SK-N-SH (cell line): ENCODE results near the gene CREB5.

ENCODE experiments used
- CHD2 ChIP-seq: fragments of 150-350 bp; IDR thresholded peaks from 2 replicates; pipeline ENCODE4 v1.6.1; 2018; ENCODE audit warnings: low read length; ENCODE audit not compliant: partially characterized antibody
- TF ChIP-seq, protein P1 (sequence below): fragments of 200-600 bp; sonication (generic); IDR thresholded peaks from 2 replicates; pipeline ENCODE4 v1.6.1; 2017; ENCODE audit warnings: antibody characterized with exemption, mild to moderate bottlenecking, moderate library complexity
- TF ChIP-seq, protein P2 (sequence below): IDR thresholded peaks from 2 replicates; pipeline ENCODE4 v1.6.1; 2012; ENCODE audit warnings: mild to moderate bottlenecking, low read depth, low read length, moderate library complexity
- TF ChIP-seq, protein P3 (sequence below): IDR thresholded peaks from 2 replicates; pipeline ENCODE4 v1.4.0; 2012; ENCODE audit warnings: low read depth, borderline replicate concordance

DNA sequence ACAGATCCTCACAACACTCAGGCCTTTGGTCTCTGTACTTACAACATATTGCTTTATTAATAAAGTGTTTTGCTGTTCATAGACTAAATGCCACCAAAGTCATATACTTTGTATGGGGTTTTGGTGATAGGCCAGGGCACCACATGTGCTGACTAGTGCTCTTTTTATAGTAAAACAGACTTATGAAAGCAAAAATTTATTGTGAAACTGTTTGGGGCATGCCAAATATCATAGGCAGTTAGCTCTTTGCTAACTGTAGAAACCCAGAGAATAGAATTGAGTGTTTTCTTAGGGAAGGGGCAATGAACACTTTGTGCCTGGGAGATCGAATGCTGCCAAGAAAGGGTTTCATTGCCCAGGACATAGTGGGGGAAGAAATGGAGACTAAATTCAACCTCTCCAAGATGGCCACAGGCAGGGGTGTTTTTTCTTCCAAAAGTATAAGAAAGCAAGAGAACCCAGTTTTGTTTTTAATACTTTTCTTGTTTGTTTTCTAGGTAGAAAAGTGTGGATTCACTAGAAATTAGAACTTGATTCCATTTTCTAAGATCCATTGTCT is 403.1 kb downstream of the CREB5 start:
- TF ChIP-seq, protein P1, sequence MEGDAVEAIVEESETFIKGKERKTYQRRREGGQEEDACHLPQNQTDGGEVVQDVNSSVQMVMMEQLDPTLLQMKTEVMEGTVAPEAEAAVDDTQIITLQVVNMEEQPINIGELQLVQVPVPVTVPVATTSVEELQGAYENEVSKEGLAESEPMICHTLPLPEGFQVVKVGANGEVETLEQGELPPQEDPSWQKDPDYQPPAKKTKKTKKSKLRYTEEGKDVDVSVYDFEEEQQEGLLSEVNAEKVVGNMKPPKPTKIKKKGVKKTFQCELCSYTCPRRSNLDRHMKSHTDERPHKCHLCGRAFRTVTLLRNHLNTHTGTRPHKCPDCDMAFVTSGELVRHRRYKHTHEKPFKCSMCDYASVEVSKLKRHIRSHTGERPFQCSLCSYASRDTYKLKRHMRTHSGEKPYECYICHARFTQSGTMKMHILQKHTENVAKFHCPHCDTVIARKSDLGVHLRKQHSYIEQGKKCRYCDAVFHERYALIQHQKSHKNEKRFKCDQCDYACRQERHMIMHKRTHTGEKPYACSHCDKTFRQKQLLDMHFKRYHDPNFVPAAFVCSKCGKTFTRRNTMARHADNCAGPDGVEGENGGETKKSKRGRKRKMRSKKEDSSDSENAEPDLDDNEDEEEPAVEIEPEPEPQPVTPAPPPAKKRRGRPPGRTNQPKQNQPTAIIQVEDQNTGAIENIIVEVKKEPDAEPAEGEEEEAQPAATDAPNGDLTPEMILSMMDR: no peak
- TF ChIP-seq, protein P2, sequence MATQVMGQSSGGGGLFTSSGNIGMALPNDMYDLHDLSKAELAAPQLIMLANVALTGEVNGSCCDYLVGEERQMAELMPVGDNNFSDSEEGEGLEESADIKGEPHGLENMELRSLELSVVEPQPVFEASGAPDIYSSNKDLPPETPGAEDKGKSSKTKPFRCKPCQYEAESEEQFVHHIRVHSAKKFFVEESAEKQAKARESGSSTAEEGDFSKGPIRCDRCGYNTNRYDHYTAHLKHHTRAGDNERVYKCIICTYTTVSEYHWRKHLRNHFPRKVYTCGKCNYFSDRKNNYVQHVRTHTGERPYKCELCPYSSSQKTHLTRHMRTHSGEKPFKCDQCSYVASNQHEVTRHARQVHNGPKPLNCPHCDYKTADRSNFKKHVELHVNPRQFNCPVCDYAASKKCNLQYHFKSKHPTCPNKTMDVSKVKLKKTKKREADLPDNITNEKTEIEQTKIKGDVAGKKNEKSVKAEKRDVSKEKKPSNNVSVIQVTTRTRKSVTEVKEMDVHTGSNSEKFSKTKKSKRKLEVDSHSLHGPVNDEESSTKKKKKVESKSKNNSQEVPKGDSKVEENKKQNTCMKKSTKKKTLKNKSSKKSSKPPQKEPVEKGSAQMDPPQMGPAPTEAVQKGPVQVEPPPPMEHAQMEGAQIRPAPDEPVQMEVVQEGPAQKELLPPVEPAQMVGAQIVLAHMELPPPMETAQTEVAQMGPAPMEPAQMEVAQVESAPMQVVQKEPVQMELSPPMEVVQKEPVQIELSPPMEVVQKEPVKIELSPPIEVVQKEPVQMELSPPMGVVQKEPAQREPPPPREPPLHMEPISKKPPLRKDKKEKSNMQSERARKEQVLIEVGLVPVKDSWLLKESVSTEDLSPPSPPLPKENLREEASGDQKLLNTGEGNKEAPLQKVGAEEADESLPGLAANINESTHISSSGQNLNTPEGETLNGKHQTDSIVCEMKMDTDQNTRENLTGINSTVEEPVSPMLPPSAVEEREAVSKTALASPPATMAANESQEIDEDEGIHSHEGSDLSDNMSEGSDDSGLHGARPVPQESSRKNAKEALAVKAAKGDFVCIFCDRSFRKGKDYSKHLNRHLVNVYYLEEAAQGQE: no peak
- TF ChIP-seq, protein P3, sequence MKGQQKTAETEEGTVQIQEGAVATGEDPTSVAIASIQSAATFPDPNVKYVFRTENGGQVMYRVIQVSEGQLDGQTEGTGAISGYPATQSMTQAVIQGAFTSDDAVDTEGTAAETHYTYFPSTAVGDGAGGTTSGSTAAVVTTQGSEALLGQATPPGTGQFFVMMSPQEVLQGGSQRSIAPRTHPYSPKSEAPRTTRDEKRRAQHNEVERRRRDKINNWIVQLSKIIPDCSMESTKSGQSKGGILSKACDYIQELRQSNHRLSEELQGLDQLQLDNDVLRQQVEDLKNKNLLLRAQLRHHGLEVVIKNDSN: no peak
- TF ChIP-seq CHD2: no peak
